ENCODE measurements around the gene PI4K2A. TPM values are rescaled to one million over a fixed set of nuclear protein-coding genes. Genes with fewer than 3 reads are reported as not detected.
A peak's percentile ranks its signal among the peaks of the same experiment; 100 is the strongest.

The PI4K2A gene
- total and polyA plus RNA-seq, 2 of the 13 experiments (the other 11 are each of a cell fraction or from before 2014, with no cell fraction given): 10.9 to 14.3 TPM

DNA sequence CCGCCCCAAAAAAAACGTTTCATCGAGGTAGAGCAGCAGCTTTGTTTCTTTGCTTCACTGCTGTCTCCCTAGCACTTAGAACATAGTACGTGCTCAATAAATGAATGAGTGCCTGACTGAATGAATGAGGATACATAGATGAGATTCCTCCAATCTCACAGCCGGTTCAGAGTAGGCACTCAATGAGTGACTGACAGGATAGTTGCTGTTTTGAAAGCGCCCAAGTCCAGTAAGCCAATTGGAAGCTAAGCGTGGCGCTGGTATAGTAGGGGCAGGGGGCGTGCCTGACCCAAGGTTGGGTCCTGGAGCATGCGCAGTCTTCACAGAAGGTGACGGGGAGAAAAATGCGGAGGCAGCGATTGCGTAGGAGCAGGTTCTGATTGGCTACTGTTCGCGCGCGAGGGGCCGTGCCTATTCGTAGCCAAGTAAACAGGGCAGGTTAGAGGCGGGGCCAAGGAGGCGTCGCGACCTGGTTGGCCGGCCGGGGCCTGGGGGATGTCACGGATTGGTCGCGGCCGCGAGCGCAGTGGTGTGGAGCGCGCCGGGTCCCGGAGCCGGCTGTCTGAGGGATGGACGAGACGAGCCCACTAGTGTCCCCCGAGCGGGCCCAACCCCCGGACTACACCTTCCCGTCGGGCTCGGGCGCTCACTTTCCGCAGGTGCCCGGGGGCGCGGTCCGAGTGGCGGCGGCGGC is at the start of gene PI4K2A (continued):
- TF ChIP-seq PHF8 (CRISPR knock-in tag; IDR thresholded peaks at IDR 0.05) (peak; percentile 69), WIZ (CRISPR knock-in tag; IDR thresholded peaks at IDR 0.05) (no peak), MXI1 (IDR thresholded peaks at IDR 0.05; ENCODE audit: borderline replicate concordance, low read depth, low read length) (peak; percentile 88), ZSCAN20 (CRISPR knock-in tag; IDR thresholded peaks at IDR 0.05; ENCODE audit: borderline replicate concordance) (no peak), FIP1L1 (IDR thresholded peaks at IDR 0.05; ENCODE audit: borderline replicate concordance, insufficient read depth, low read depth, low read length) (no peak), RBAK (CRISPR knock-in tag; IDR thresholded peaks at IDR 0.05) (no peak), NBN (conservative IDR thresholded peaks at IDR 0.05) (no peak), KAT2B (IDR thresholded peaks at IDR 0.05; ENCODE audit: borderline replicate concordance, low read depth, low read length) (no peak), SALL2 (CRISPR knock-in tag; IDR thresholded peaks at IDR 0.05) (no peak), CBFB (CRISPR knock-in tag; IDR thresholded peaks at IDR 0.05) (no peak), DNMT3B (CRISPR knock-in tag; conservative IDR thresholded peaks at IDR 0.05) (peak; percentile 51; the same call in 1 of the 2 replicates), CREM (IDR thresholded peaks at IDR 0.05) (peak; percentile 77), CREM (CRISPR knock-in tag; IDR thresholded peaks at IDR 0.05) (no peak), PHF5A (CRISPR knock-in tag; IDR thresholded peaks at IDR 0.05; ENCODE audit: low read depth, unreplicated experiment) (no peak), ZNF850 (CRISPR knock-in tag; conservative IDR thresholded peaks at IDR 0.05) (no peak), ISX (CRISPR knock-in tag; conservative IDR thresholded peaks at IDR 0.05) (no peak), ZFY (CRISPR knock-in tag; IDR thresholded peaks at IDR 0.05) (no peak), IRX3 (CRISPR knock-in tag; IDR thresholded peaks at IDR 0.05; ENCODE audit: borderline replicate concordance, low read depth) (no peak)
- TF ChIP-seq, protein P1, sequence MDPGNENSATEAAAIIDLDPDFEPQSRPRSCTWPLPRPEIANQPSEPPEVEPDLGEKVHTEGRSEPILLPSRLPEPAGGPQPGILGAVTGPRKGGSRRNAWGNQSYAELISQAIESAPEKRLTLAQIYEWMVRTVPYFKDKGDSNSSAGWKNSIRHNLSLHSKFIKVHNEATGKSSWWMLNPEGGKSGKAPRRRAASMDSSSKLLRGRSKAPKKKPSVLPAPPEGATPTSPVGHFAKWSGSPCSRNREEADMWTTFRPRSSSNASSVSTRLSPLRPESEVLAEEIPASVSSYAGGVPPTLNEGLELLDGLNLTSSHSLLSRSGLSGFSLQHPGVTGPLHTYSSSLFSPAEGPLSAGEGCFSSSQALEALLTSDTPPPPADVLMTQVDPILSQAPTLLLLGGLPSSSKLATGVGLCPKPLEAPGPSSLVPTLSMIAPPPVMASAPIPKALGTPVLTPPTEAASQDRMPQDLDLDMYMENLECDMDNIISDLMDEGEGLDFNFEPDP (CRISPR knock-in tag; conservative IDR thresholded peaks at IDR 0.05): no peak
- TF ChIP-seq, protein P2, sequence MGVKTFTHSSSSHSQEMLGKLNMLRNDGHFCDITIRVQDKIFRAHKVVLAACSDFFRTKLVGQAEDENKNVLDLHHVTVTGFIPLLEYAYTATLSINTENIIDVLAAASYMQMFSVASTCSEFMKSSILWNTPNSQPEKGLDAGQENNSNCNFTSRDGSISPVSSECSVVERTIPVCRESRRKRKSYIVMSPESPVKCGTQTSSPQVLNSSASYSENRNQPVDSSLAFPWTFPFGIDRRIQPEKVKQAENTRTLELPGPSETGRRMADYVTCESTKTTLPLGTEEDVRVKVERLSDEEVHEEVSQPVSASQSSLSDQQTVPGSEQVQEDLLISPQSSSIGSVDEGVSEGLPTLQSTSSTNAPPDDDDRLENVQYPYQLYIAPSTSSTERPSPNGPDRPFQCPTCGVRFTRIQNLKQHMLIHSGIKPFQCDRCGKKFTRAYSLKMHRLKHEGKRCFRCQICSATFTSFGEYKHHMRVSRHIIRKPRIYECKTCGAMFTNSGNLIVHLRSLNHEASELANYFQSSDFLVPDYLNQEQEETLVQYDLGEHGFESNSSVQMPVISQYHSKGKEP (CRISPR knock-in tag; IDR thresholded peaks at IDR 0.05): no peak
- TF ChIP-seq, protein P3, sequence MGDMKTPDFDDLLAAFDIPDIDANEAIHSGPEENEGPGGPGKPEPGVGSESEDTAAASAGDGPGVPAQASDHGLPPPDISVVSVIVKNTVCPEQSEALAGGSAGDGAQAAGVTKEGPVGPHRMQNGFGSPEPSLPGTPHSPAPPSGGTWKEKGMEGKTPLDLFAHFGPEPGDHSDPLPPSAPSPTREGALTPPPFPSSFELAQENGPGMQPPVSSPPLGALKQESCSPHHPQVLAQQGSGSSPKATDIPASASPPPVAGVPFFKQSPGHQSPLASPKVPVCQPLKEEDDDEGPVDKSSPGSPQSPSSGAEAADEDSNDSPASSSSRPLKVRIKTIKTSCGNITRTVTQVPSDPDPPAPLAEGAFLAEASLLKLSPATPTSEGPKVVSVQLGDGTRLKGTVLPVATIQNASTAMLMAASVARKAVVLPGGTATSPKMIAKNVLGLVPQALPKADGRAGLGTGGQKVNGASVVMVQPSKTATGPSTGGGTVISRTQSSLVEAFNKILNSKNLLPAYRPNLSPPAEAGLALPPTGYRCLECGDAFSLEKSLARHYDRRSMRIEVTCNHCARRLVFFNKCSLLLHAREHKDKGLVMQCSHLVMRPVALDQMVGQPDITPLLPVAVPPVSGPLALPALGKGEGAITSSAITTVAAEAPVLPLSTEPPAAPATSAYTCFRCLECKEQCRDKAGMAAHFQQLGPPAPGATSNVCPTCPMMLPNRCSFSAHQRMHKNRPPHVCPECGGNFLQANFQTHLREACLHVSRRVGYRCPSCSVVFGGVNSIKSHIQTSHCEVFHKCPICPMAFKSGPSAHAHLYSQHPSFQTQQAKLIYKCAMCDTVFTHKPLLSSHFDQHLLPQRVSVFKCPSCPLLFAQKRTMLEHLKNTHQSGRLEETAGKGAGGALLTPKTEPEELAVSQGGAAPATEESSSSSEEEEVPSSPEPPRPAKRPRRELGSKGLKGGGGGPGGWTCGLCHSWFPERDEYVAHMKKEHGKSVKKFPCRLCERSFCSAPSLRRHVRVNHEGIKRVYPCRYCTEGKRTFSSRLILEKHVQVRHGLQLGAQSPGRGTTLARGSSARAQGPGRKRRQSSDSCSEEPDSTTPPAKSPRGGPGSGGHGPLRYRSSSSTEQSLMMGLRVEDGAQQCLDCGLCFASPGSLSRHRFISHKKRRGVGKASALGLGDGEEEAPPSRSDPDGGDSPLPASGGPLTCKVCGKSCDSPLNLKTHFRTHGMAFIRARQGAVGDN (CRISPR knock-in tag; IDR thresholded peaks at IDR 0.05): peak; percentile 73
